ENCODE data around the gene CLSTN3.
A peak's percentile ranks its signal among the peaks of the same experiment; 100 is the strongest.

The CLSTN3 gene

DNA sequence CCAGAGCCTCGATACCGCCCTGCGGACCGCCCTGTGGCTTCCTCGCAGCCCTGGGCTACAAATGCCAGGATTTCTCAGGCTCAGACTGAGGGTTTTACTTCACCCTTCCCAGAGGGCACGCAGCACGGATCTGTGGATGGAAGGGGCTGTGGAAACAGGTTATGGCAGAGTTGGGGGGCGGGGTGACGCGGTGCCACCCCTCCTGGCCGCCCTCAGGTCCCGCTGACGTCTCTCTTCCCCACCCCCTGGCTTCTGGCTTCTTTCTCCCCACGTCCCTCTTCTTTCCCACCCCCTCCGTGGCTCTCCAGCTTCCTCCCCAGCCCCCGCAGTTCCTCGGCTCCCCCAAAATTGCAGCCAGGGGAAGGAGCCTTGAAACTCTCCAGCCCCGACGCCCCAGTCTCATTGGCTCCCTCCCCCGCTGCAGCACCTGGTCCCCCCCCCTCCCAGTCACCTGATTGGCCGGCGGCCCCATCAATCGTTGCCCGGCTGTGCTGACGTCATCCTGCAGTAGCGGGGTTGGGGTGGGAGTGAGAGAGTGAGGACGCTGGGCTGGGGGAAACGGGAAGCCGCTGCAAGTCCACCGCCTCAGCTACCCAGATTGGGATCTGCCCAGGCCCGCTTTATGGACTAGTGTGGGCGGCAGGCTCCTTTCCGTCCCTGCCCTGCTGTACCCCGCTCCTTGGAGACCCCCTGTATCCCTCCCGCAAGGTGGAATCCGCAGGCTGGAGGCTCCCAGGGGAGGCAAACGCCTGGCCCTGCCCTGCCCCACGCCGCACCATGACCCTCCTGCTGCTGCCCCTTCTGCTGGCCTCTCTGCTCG is at the start of gene CLSTN3:
Gene CLSTN3 (plus strand): TSS at position 500 of the 820 bp plus-strand sequence. CDS start 278 bp downstream, at position 778.
- DNase-seq (ENCODE audit: low read depth, low spot score): no peak

DNA sequence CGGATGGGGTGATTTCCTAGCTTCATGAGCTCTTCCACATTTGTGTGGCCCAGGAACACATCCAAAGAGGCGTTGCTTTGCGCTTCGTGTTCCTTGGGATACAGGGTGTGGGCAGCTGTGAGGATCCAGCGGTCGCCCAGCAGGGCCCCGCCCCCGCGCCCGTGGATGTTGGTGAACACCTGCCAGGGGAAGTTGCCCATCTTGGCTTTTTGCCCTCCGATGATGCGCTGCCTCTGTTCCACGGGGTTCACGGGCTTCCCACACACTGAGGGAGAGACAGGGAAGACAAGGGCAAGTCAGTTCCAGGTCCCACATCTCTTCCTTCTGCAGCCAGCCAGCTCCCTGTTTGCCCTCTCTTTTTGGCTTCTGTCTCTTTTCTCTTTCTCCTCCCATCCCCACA is 49.1 kb upstream of the CLSTN3 start:
- no peak for DNase-seq (ENCODE audit: low read depth, low spot score)

DNA sequence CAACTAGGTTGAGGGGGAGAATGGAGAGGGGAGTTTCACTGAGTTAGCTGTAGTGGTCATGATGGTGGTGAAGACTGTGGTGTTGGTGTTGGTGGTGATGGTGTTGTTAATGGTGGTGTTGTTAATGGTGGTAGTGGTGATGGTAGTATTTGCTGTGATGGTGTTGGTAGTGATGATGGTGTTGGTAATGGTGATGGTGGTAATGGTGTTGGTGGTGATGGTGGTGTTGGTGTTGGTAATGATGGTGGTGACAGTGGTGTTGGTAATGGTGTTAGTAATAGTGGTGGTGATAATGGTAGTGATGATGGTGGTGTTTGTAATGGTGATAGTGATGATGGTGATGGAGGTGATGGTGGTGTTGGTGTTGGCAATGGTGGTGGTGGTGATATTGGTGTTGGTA is 47.0 kb upstream of the CLSTN3 start:
- no peak for DNase-seq (ENCODE audit: low read depth, low spot score)

DNA sequence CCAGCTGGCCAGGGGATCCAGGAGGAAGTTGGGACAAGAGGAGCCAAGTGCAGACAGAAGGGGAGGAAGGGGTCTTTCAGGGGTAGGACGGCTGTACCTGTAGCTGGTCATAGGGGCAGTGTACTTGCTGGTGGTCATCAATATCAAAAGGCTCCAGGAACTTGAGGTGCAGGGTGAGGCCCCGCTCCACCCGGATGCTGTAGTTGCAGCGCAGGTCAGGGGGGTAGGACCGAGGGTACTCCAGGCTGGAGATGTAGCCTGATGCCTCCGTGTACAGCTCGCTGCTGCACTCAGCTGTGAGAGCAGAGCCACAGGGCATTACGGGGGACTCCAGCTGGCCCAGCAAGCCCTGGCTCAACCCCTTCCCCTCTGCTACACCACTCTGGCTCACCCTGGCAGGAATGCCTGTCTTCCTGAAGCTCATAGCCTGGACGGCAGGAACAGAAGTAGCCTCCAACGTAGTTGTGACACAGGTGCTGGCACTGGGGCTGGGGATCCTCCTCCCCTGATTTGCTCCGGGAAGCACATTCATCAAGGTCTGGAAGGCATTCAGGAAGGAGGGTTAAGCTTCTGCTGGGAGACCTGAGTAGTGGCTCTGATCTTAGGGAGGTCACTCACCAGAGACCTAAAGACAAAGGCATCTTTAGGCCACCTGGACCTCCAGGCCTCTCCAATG is 40.8 kb upstream of the CLSTN3 start:
- DNase-seq (ENCODE audit: low read depth, low spot score): no peak

DNA sequence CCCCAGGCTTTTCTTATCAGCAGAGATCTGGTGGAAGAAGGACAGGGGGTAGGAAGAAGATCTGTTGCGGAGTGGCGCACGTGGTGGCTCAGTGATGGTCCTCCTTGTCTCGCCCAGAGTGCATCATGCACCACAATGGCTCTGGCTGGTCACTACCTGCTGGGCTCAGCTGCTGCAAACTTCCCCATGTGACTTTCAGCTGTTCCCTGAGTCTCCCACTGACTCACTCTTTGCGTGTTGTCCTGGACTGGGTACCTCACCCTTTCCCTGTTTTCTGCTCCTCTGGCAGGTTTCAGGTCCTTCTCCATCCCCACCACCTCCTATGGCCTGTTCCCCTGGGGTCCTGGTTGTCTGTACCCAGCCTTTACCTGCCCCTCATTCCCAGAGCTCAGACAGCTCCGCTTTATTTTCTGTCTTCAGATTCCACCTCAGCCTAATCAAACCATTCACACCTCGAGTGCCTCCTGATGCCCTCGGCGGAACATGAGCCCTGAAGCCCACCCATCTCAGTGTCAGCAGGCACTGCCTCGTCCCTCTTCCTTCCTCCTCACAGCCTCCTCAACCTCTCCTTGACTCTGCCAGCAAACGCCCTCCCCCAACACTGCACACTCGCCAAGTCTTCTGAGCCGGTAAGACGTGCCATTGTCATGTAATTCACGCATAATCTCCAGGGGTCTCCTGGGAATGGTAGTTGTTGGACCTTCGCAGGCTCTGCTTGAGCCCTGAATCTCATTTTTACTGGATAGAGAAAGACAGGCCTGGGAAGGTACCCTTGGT is 39.8 kb upstream of the CLSTN3 start:
- DNase-seq (ENCODE audit: low read depth, low spot score): peak; percentile 64

DNA sequence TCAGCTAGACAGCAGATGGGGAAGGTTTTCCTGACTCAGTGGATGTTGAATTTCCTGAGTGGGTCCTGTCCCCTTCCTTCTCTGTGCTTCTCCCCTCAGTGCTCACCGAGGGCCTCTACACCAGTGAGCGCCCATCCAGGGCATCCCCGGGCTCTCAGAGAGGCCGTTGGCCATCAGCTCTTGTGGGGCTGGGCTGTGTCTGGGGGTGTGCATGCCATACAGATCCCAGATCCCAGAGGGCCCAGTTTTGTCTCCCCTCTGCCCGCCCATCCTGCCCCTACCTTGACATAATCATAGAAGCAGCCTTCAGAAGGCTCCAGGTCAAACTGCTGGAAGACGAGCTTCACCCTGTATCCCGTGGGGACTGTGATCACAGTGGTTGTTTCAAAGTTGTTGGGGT is 39.0 kb upstream of the CLSTN3 start:
- no peak for DNase-seq (ENCODE audit: low read depth, low spot score)

DNA sequence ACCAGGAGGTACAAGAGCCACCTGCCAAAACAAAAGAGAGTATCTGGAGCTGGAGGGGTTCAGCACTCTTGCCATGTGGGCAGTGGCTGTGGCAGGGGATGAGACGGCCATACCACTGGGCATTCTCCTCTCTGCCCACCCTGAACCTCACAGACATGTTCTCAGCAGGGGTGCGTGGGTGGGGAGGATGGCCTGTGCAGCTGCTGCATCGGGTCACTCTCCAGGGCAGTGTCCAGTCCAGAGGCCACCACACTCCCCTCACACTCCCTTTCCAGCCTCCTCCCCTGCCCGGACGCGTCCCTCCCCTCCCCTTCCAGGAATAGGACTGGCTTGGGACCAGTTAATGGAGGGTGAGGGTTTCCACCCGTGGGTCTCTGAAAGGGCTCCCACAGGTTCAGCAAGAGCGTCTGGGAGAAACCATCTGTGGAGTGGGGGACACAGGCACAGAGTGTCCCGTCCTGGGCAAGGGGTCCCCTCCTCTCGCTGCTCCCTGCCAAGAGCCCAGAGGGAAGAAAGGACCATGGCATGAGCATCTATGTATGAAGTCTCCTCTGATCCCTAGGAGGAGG is 38.4 kb upstream of the CLSTN3 start:
- no peak for DNase-seq (ENCODE audit: low read depth, low spot score)

DNA sequence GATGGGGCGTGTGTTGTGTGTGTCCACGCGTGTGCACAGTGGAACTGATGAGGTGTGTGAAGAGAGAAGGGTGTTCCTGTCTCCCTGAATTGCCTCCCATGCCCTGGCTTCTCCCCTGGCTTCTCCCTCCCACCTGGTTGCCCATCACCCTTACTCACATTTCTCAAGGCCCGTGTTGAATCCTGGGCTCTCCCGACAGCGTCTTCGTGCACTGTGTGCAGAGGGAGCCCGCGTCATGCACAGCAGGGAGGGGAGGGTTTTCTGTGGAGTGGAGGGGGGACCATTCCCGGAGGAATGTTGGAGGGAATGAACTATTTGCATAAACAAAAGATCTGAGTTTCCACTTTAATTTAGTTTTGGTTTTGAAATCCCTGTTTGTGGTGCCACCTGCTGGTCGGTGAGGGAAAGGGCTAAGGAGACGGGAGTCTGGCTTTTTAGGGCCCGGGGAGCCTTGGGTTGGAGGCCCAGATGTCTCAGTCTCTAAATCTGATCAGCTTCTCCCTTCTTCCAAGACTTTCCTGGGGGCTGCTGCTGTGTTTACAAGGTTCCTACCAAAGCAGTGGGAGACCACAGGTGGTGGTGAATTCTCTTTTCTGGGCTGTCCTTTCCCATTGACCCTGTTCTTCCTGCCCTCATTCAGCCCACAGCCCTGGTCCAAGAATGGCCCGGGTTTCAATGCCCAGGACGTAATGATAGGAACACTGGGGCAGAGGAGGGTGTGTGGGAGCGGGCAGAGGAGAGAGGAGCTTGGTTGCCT is 37.8 kb upstream of the CLSTN3 start, which contains the start of gene C1R:
Gene C1R (minus strand): TSS at position 217 of the 757 bp plus-strand sequence. CDS start 57 bp downstream, at position 160.
- DNase-seq (ENCODE audit: low read depth, low spot score): peak; percentile 23

DNA sequence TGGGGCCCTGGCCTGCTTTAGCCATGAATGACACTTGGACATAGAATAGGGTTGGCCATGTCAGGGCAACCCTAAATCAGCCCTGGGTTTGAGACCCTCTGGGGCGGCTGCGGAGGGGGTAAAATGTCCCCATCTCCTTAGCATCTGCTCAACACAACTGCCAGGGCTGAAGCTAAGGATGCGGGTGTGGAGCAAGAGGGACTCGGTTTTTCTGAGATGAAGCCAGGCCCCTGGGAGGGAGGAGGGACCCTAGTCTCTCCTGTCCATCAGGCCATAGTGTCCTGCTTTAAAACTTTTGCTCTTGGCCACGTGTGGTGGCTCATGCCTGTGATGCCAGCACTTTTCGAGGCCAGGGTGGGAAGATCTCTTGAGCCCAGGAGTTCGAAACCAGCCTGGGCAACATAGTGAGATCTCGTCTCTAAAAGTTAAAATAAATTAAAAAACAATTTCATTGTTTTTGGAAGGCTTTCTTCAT is 37.1 kb upstream of the CLSTN3 start:
- DNase-seq (ENCODE audit: low read depth, low spot score): no peak

DNA sequence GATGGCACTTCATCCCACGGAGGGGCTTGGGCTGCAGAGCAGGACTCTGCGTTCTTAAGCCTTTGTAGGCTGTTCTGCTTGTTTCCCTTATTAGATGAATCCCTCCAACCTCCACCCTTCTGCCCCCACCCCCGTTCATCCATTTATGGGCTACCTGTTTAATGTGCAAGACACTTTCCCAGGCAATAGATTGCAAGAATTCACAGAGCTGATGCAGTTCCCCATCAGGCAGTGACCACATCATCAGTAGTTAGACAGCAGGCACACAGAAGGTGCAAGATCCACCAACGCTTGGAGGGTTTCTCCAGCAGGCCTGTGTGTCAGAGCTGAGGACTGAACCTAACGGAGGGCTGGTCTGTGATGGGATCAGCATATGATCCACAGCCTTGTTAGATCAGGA is 36.7 kb upstream of the CLSTN3 start:
- DNase-seq (ENCODE audit: low read depth, low spot score): no peak

DNA sequence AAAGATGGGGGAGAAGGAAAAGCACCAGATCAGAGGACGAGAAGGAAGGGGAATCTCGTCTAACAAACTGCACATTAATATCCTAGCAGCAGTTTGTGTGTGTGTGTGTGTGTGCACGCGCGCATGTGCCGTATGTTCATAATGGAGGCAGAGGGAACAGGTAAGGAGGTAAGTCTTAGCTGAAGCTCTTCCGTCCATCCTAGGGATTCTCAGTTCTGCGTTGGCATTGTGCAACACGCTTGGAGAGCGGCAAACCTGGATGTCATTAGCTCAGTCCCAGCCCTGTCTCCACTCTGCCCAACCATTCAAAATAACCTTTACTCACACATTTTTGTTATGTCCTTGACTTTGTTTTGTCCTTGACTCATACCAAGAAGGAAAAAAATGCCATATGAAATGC is 36.3 kb upstream of the CLSTN3 start:
- no peak for DNase-seq (ENCODE audit: low read depth, low spot score)

DNA sequence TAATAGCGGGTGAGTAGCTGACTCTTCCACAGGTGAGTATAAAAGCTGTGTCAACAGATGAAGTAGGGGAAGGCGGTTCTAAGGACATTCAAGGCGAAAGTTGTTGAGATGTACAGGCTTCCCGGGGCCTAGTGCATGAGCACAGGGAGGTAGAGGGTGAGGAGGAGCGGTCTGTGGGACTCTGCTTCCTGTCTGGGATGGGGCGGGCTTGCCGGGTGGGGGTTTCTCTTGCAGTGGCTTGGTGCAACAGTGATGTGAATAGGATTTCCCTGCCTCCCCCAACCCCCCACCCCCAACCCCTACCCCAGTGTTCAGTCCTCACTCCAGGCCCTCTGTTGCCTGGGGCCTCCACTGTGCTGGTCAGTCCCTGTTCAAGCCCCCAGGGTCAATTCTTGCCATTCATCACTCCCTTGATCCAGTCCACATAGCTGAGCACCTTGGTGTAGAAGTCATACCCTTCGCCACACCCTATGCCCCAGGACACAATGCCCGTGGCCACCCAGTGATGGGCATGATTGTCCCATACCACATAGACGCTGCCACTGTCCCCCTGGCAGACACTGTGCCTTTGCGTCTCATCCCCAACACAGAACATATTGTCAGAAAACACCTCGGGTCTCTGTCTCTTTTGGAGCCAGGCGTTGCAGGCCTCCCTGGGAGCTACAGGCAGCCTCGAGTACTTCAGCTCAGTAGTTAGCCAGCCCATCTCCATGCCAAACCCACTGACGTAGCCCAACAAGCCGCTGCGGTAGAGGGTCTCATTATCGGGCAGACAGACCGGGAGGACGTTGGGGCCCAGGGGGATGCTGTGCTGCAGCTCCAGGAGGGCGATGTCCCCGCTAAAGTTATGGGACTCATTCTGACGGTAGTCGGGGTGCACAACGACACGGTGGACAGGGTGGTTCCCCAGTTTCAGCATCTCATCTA is 33.9 kb upstream of the CLSTN3 start:
- no peak for DNase-seq (ENCODE audit: low read depth, low spot score)

DNA sequence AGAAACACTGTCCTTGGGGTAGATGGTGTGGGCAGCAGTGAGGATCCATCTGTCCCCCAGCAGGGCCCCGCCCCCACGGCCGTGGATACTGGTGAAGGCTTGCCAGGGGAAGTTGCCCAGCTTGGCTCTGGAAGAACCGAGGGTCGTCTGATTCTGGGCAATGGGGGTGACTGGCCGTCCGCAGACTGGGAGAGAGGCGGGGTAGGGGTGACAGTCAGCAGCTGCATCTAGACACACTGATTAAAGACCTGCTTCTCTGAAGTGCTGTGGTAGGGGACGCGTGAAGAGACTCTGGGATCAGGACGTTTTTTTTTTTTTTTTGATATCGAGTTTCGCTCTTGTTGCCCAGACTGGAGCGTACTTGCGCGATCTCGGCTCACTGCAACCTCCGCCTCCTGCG is 33.2 kb upstream of the CLSTN3 start:
- DNase-seq (ENCODE audit: low read depth, low spot score): no peak

DNA sequence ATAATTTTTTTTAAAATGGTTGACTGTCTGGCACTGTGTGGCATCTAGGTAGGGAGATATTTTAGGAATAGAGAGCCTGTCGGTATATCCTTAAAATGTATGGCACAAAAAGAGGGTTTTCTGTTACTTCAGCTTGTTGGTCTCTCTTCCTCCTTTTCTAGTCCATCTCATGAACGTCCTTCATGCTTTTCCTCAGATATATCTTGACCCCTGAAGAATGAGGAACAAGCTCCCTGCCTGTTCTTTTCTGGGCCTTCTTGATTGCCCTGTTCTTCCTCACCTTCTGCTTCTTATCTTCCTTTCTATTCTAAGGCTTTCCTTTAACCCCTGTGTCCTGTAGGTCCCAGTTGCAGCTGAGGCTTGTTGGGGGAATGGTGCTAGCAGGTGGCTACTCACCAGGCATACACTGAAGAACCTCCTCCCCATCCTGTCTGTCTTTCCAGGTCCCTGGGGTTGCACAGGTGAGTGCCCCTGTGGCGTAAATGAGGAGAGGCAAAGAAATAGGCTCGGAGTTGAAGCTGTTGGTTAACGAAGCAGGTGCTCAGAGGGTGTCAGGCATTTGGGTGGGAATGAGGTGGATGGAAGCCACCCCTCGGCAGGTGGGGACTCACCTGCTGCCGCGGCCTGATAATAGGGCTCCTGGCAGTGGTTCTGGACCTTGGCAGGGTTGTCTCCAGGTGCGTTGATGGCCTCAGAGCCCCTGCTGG is 30.7 kb upstream of the CLSTN3 start:
- DNase-seq (ENCODE audit: low read depth, low spot score): no peak

DNA sequence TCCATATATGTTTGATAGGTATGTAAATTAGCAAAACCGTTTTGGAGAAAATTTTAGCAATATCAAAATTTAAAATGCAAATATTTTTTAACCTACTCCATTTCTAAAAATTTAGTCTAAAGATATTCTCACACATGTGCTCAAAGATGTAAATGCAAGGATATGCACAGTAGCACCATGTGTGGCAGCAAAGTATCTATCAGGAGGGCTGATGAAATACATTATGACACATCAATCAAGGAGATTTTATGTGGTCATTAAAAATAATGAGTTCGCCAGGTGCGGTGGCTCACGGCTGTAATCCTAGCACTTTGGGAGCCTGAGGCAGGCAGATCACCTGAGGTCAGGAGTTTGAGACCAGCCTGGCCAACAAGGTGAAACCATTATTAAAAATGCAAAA is 29.9 kb upstream of the CLSTN3 start:
- DNase-seq (ENCODE audit: low read depth, low spot score): no peak

DNA sequence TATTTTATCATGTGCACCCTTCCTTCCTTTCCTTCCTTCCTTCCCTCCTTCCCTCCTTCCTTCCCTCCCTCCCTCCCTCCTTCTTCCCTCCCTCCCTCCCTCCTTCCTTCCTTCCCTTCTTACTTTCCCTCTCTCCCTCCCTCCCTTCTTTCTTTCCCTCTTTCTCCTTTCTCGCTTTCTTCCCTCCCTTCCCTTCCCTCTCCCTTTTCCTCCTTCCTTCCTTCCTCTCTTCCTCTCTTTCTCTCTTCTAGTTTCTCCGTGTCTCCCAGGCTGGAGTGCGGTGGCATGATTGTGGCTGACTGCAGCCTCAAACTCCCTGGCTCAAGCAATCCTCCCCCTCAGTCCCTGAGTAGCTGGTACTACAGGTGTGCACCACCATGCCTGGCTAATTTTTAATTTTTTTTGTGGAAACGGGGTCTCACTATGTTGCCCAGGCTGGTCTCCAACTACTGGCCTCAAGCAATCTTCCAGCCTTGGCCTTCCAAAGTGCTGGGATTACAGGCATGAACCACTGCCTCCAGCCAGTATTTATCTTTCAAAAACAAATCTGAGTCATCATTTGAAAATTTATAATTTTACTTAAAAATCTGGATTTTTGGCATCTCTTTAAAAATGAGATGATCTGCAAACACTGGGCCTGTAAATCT is 29.0 kb upstream of the CLSTN3 start:
- DNase-seq (ENCODE audit: low read depth, low spot score): no peak

DNA sequence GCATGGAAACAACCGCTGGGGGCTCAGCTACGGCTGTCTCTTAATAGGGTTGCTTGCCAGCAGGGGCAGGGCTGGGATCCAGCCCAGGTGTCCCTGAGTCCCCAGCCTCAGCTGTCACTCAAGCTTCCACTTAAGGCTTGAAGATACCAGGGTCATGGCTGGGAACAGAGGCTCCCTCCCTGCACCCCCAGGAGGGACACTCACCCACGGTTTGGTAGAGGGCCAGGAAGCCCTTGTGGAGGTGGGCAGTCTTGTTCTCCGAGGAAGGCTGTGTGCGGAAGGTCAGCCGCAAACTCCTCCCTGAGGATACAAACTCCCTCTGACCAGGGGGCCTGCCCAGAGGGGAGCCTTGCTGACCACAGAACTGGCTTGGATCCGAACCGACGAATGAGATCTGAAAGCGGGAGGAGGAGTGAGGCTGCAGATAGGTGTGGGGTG is 28.5 kb upstream of the CLSTN3 start:
- no peak for DNase-seq (ENCODE audit: low read depth, low spot score)

DNA sequence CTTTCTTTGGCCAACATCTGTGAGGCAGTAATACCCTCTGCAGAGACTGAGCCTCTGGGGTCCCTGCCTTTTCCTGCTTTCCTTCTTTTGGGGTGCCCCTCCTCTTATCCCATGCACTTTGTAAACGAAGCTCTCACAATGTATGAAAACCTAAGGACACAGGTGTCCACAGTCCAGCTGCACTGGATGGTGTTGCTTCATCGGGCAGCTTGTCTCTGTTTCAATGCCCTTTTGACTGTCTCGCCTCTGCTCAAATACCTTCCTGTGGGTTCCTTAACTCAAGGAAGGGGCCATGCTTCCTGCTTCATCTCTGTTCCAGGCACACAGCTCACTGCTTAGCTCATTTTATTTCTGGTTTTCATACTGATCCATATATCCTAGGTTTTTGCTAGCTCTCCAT is 27.6 kb upstream of the CLSTN3 start:
- DNase-seq (ENCODE audit: low read depth, low spot score): no peak
